GM19035 (cell line): ENCODE data around the gene APP.

Experiments used
- ATAC-seq: cut with Tn5 transposase; IDR thresholded peaks from one replicate; pipeline ENCODE4 v1.9.1; 2021; ENCODE audit not compliant: unreplicated experiment

The APP gene

GRCh38 chr21:26067836-26068594 is 102.6 kb downstream of the APP start:
- no peak for ATAC-seq

- no peak for ATAC-seq
Observed at GRCh38 chr21:26064506-26064905, 106.1 kb downstream of the APP start.

- no peak for ATAC-seq
Observed at GRCh38 chr21:26061437-26061836, 109.1 kb downstream of the APP start.

DNA sequence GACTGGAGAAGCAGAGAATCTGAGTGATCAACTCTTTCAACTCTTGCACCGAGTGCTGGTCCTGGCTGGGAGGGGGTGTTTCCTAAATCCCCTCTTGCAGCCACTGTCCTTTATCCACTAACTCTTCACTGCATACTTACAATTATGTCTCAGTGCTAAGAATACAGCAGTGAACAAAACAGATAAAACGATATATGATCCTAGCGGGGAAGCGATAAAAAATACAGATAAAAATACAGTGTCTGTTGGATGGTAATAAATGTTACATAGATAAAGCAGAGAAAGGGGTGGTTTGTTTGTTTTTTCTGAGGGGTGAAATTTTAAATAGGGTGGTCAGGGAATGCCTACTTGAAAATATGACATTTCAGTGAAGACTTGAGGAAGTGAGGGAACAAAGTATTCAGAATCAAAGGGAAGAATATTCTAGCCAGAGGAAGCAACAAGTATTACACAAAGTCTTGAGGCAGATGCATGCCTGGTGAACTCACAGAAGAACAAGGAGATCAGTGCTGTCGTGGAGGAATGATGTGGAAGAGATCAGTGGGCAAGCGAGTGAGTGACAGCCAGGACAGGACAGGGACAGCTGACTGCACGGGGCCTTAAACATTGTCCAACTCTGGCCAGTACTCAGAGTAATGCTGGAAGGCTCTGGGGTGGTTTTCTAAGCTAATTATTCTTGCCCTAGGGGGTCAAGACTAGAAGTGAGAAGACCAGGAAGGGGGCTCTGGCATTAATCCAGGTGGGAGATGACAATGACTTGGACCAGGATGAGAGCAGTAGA is 110.0 kb downstream of the APP start:
- ATAC-seq, result no peak

DNA sequence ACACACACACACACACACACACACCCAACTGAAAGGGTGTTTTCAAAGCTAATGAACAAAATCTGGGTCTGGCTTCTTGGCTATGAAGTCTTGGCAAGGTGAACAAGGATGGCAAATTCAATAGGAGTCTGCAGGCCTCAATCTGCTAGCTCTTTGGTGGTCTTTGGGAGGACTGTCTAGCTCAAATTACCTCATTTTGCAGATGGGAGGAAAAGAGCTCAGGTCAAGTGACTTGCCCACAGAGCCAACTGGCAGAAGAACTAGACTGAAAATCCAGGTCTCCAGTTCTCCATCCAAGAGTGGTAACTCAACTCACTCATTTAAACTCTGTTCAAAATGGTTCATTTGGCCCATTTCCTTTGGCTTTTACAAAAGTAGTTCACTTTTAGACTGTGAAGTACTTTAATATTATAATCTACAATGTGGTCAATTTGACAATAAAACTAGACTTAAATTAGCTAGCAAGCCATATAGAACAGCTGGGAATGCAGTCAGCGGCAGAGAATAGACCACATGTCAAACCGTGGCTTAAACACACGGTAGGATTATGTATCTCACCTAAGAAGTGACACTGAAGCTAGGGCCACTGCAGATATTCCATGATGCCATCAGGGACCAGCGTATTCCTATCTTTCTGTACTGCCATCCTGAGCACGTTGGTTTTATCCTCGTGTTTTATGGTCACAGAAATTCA is 112.9 kb downstream of the APP start:
- no peak for ATAC-seq

DNA sequence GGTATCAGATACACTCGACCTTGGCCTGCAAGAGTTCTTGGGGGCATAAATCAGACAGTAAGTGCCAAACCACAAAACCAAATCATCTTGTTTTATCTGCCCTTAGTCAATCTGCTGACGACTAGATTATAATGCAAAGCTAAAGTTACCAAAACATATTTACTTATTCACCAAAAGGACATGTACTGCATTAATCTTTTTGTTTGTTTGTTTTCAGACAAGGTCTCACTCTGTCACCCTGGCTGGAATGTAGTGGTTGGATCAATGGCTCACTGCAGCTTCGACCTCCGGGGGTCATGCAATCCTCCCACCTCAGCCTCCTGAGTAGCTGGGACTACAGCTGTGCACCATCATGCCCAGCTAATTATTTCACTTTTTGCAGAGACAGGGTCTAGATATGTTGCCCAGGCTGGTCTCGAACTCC is 114.7 kb downstream of the APP start:
- no peak for ATAC-seq

- no peak for ATAC-seq
Observed at GRCh38 chr21:26055010-26055409, 115.6 kb downstream of the APP start.

- ATAC-seq, result no peak
Observed at GRCh38 chr21:26052057-26052456, 118.5 kb downstream of the APP start.

DNA sequence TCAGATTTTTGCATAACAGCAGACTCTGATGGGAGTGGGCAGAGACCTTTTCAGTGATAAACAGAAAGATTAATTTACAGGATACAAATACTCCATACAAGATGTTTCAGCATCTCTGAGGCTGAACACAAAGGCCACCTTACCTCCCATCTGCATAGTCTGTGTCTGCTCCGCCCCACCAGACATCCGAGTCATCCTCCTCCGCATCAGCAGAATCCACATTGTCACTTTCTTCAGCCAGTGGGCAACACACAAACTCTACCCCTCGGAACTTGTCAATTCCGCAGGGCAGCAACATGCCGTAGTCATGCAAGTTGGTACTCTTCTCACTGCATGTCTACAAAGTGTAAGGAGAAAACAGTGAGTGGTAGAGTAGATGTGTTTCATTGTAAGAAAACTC is 119.7 kb downstream of the APP start:
- no peak for ATAC-seq

GRCh38 chr21:26049803-26050202 is 120.8 kb downstream of the APP start:
- no peak for ATAC-seq

GRCh38 chr21:26047279-26047967 is 123.1 kb downstream of the APP start:
- no peak for ATAC-seq

GRCh38 chr21:26043891-26044290 is 126.7 kb downstream of the APP start:
- ATAC-seq, result no peak

DNA sequence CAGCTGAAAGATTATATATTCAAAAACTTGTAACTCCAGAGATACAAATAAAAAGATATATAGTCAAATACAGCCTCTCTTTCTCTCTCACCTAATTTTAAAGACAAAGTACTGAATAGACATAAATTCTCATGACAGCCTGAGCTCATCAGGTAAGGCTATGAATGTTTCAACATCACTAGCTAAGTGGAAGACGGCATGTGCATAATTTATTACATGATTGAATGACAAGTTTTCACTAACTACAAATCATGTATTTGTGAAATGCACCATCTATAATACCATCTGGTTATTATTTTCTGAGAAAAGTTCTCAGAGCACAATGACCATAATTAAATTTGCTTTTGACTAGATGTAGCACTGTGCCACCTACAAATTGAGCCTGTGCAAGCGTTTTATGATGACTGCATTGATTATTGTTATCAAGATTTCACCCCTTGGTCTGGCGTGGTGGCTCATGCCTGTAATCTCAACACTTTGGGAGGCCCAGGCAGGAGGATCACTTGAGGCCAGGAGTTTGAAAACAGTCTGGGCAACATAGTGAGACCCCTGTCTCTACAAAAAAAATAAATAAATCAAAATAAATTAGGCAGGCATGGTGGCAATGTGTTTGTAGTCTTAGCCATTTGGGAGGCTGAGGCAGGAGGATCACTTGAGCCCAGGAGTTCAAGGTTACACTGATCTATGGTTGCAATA is 128.2 kb downstream of the APP start:
- no peak for ATAC-seq

GRCh38 chr21:26041431-26042180 is 129.0 kb downstream of the APP start:
- no peak for ATAC-seq

DNA sequence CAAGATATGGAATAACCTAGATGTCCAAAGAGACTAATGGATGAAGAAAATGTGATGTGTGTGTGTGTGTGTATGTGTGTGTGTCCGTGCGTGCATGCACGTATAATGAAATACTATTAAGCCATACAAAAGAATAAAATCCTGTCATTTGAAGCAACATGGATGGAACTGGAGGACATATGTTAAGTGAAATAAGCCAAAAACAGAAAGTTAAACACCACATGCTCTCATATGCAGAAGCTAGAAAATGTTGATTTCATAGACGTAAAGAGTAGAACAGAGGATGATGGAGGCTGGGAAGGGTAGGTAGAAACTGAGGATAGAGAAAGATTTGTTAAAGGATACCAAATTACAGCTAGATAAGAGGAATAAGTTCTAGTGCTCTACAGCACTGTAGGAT is 133.7 kb downstream of the APP start:
- ATAC-seq, result no peak

DNA sequence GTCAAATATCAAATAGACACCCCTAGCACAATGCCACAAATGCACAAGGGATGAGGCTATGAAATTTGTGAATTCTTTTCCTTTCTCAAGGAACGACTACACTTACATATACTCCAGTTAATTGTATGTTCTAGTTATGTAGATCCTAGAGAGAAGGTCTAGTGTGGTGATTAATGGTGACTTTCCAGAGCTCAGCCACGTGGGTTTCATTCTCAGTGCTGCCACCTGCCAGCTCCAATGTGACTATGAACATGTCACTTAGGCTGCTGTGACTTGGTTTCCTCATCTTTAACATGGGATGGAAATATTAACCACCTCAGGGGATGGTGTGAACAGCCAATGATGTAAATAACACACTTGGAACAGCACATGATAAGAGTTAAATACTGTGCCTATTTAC is 138.3 kb downstream of the APP start:
- ATAC-seq, result no peak

DNA sequence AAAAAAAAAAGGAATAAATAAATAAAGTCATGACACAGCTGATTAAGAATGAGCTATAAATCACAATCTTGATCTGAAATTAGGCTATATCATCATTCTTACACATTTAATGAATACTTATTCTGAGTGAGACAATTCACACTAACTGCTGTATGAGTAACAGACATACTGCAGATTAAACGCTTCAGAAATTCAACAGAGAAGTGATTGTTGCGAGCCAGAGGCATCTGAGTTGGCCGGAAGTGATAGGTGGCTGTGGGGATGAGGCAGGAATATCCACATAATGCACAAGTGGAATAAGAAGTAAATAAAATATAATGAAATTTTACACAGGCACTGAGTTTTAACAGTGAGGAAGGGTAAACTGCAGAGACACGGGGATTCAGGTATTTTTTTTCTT is 142.4 kb downstream of the APP start:
- ATAC-seq, result no peak

DNA sequence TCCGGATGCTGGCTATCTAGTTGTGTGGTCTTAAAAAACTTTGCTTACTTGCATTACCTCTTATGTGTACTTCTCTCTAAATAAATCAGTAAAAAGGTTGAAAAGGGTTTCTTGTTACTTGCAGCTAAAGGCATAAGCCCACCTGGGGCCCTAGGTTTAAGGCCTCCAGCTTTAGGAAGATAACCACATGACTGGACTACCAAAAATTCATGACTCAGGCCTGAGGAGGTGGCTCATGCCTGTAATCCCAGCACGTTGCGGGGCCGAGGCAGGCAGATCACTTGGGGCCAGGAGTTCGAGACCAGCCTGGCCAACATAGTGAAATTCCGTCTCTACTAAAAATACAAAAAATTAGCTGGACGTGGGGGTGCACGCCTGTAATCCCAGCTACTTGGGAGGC is 142.9 kb downstream of the APP start:
- ATAC-seq, result no peak

DNA sequence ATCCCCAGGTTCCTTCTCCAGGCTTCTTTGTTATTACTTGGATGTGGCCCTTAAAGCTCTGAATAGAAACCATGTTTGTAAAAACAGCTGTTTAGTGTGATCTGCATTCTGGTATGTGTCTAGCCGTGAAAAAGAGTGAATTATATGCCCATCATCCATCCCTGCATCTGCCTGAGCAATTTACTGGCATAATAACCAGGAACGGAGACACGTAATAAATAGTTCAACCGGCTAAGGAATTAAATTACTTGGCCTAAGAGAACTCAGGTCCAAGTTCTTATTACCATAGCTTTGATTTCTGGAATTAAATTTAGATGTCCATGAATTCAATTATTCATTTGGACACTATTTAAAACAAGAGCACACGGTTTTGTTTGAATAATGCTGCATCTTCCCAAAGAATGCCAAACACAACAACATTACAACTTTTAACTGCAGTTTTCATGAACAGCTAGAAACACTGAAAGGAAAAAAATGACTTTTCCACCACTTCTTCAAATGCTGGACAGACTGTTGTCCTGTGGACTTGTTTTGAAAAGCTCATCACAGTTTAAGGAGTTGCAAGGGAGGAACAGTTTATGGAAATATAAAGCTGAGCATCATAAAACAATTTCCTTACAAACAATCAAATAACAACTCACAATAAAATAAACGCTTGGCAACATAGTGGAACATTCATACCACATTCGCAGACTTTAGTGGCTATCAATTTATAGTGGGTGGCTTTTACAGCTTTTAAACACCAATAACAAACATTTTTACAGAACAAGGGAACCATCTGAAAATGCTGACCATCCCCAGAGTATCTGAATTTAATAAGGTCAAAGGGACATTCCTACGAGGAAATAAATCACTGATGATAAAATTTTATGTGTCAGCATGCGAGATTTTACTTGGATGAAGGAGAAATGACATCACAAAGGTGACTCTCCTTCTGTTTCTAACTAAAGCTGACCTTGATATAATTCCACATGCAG is 144.7 kb downstream of the APP start:
- no peak for ATAC-seq
